SU-DHL-6 (cell line): Measurements from ENCODE around the gene POLE4.

Experiments used
- H2AFZ ChIP-seq: fragments of 200-600 bp; sonication (generic); 2 replicates; pipeline ENCODE4 v1.6.1; 2014; ENCODE audit warnings: low read depth, mild to moderate bottlenecking, moderate library complexity, mixed read lengths, antibody characterized with exemption, low read length; ENCODE audit not compliant: severe bottlenecking
- H3F3A ChIP-seq: fragments of 200-600 bp; shearing (Covaris generic); 2 replicates; pipeline ENCODE4 v1.6.0; 2016; ENCODE audit warnings: antibody characterized with exemption, mild to moderate bottlenecking; ENCODE audit not compliant: insufficient read depth
- H3K27ac ChIP-seq: fragments of 200-600 bp; sonication (generic); 2 replicates; pipeline ENCODE4 v1.5.1; 2016; ENCODE audit warnings: low read depth, mild to moderate bottlenecking, low read length, moderate library complexity, mixed read lengths
- H3K27me3 ChIP-seq: fragments of 200-600 bp; sonication (generic), shearing (Covaris generic); 2 replicates; pipeline ENCODE4 v1.6.0; 2014; ENCODE audit warnings: mild to moderate bottlenecking, low read length
- H3K36me3 ChIP-seq: fragments of 200-600 bp; sonication (generic); 2 replicates; pipeline ENCODE4 v1.6.1; 2014; ENCODE audit warnings: mild to moderate bottlenecking, low read length, mixed read lengths
- H3K4me2 ChIP-seq: fragments of 300-600, 200-600 bp; shearing (Covaris generic), sonication (generic); 2 replicates; pipeline ENCODE4 v1.6.0; 2014; ENCODE audit warnings: low read length, low read depth, mild to moderate bottlenecking; ENCODE audit not compliant: poor library complexity, severe bottlenecking
- H3K4me3 ChIP-seq: fragments of 200-600 bp; sonication (generic); 2 replicates; pipeline ENCODE4 v1.5.1; 2014; ENCODE audit warnings: antibody characterized with exemption, low read length, mild to moderate bottlenecking, mixed read lengths; ENCODE audit not compliant: insufficient read depth, poor library complexity, severe bottlenecking
- H3K79me2 ChIP-seq: fragments of 200-600 bp; sonication (generic); 2 replicates; pipeline ENCODE4 v1.6.1; 2014; ENCODE audit warnings: mild to moderate bottlenecking, low read length, moderate library complexity; ENCODE audit not compliant: insufficient read depth
- H3K9ac ChIP-seq: fragments of 200-600 bp; sonication (generic); 2 replicates; pipeline ENCODE4 v1.7.0; 2014; ENCODE audit warnings: mild to moderate bottlenecking, low read length
- H3K9me2 ChIP-seq: fragments of 200-600 bp; sonication (generic); replicated peaks from 2 replicates; pipeline ENCODE4 v1.6.1; 2014; ENCODE audit warnings: low read length; ENCODE audit not compliant: insufficient read depth
- H3K9me3 ChIP-seq: fragments of 200-600 bp; sonication (generic); 2 replicates; pipeline ENCODE4 v1.6.1; 2014; ENCODE audit warnings: low read length, mixed read lengths; ENCODE audit not compliant: insufficient read depth
- H4K20me1 ChIP-seq: fragments of 200-600 bp; sonication (generic); 2 replicates; pipeline ENCODE4 v1.6.1; 2014; ENCODE audit warnings: low read depth, mild to moderate bottlenecking, antibody characterized with exemption, low read length, moderate library complexity, mixed read lengths
- CTCF ChIP-seq: fragments of 200-600 bp; sonication (generic); IDR thresholded peaks from one replicate; pipeline ENCODE4 v1.5.1; 2017; ENCODE audit warnings: antibody characterized with exemption, mild to moderate bottlenecking, low read length, moderate library complexity; ENCODE audit not compliant: insufficient read depth, poor library complexity, severe bottlenecking
- EZH2phosphoT487 ChIP-seq: fragments of 200-600 bp; sonication (generic), shearing (Covaris generic); conservative IDR thresholded peaks from 2 replicates; pipeline ENCODE4 v1.6.1; 2018; ENCODE audit warnings: mild to moderate bottlenecking, antibody characterized with exemption, low read length, moderate library complexity, mixed read lengths

Gene POLE4

GRCh38 chr2:74983631-74984392, 25.4 kb downstream of the POLE4 start:
- Histone ChIP-seq H2AFZ (no peak overlapping the region), H3K27me3 (no peaks in the 10 kb centered on the region), H3K4me2 (no peak overlapping the region), H3K36me3 (no peaks in the 10 kb centered on the region), H4K20me1 (no peaks in the 10 kb centered on the region), H3F3A (no peaks in the 10 kb centered on the region), H3K27ac (no peak overlapping the region), H3K4me3 (no peak overlapping the region), H3K9ac (no peak overlapping the region), H3K79me2 (no peaks in the 10 kb centered on the region), H3K9me3 (no peaks in the 10 kb centered on the region), H3K9me2 (no peaks in the 10 kb centered on the region)
- TF ChIP-seq CTCF = no peak
- no peak for TF ChIP-seq EZH2phosphoT487

GRCh38 chr2:74984947-74985637, 26.6 kb downstream of the POLE4 start:
- no peaks in the 10 kb centered on the region for H3K36me3 ChIP-seq
- H3K4me2 ChIP-seq = no peak overlapping the region
- H3K27me3 ChIP-seq = no peaks in the 10 kb centered on the region
- no peaks in the 10 kb centered on the region for H4K20me1 ChIP-seq
- no peak for TF ChIP-seq CTCF
- TF ChIP-seq EZH2phosphoT487 = no peak
- no peaks in the 10 kb centered on the region for H3K9me3 ChIP-seq
- no peaks in the 10 kb centered on the region for H3K9me2 ChIP-seq
- no peak overlapping the region for H3K9ac ChIP-seq
- no peak overlapping the region for H3K4me3 ChIP-seq
- no peaks in the 10 kb centered on the region for H3F3A ChIP-seq
- H2AFZ ChIP-seq = no peak overlapping the region
- H3K79me2 ChIP-seq = no peaks in the 10 kb centered on the region
- no peak overlapping the region for H3K27ac ChIP-seq

GRCh38 chr2:74985978-74986609, 27.7 kb downstream of the POLE4 start:
- H3K4me3 ChIP-seq = no peak overlapping the region
- TF ChIP-seq EZH2phosphoT487 = no peak
- no peak for TF ChIP-seq CTCF
- no peaks in the 10 kb centered on the region for H3F3A ChIP-seq
- H3K36me3 ChIP-seq = no peaks in the 10 kb centered on the region
- H4K20me1 ChIP-seq = no peaks in the 10 kb centered on the region
- H3K9me3 ChIP-seq = no peaks in the 10 kb centered on the region
- H3K27me3 ChIP-seq = no peaks in the 10 kb centered on the region
- H3K4me2 ChIP-seq = no peak overlapping the region
- no peaks in the 10 kb centered on the region for H3K9me2 ChIP-seq
- no peak overlapping the region for H3K9ac ChIP-seq
- H3K27ac ChIP-seq = no peak overlapping the region
- no peaks in the 10 kb centered on the region for H3K79me2 ChIP-seq
- H2AFZ ChIP-seq = no peak overlapping the region
